ENCODE data around the gene CCNK. TPM values are rescaled to one million over a fixed set of nuclear protein-coding genes. Genes with fewer than 3 reads are reported as not detected.

Gene CCNK
- total RNA-seq, 1 donor: 28.6 TPM

DNA sequence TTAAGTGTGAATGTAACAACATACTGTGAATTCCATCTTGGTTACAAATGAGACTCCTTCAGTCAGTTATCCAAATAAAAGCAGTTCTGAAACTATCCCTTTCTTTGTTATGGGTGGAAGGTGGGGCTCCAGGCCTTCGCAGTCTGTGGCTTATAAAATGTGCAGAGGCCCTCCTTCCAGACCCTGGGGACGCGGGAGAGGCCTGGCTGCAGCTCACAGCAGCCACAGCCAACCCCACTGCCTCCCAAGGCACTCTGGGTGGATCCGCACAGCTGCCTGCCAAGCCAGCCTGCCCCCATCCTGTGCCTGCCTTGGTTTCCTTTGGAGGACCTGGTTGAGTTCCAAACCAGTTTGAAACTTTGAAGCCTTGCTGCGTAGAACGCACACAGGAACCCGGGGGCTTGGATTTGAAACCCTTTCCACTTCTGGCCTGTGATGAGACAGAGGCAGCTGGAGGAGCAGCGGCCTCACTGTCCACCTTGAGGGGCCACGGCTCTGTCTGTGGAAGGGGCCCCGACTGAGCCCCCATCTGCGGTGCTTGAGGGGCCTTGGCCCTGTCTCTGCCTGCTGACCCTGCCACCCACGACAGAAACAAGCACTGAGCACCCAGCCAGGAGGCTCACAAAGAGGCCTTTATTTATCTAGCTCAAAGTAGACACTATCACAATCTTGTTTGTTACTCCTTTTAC is 30.4 kb downstream of the CCNK start:
- peaks cover 48% of the 10 kb centered on the region for H3K36me3 ChIP-seq (ENCODE audit: insufficient read depth, low read length)
- peak overlapping the region; percentile 1 for H3K4me2 ChIP-seq (ENCODE audit: insufficient read depth, low read length)
- DNase-seq (ENCODE audit: insufficient read length, low spot score, missing footprints): peak; percentile 95
- peak overlapping the region; percentile 43 for H3K27ac ChIP-seq (ENCODE audit: low read depth, low read length)
- no peak overlapping the region for H3K4me3 ChIP-seq (ENCODE audit: insufficient read depth, low read length)
- peaks cover 23% of the 10 kb centered on the region for H4K20me1 ChIP-seq (ENCODE audit: insufficient read depth, low read length)
- TF ChIP-seq, protein P1, sequence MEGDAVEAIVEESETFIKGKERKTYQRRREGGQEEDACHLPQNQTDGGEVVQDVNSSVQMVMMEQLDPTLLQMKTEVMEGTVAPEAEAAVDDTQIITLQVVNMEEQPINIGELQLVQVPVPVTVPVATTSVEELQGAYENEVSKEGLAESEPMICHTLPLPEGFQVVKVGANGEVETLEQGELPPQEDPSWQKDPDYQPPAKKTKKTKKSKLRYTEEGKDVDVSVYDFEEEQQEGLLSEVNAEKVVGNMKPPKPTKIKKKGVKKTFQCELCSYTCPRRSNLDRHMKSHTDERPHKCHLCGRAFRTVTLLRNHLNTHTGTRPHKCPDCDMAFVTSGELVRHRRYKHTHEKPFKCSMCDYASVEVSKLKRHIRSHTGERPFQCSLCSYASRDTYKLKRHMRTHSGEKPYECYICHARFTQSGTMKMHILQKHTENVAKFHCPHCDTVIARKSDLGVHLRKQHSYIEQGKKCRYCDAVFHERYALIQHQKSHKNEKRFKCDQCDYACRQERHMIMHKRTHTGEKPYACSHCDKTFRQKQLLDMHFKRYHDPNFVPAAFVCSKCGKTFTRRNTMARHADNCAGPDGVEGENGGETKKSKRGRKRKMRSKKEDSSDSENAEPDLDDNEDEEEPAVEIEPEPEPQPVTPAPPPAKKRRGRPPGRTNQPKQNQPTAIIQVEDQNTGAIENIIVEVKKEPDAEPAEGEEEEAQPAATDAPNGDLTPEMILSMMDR (IDR thresholded peaks at IDR 0.05; ENCODE audit: extremely low read depth, low read depth, low read length): no peak
- H3K9me3 ChIP-seq (ENCODE audit: low read depth, low read length): no peaks in the 10 kb centered on the region
- no peaks in the 10 kb centered on the region for H3K79me2 ChIP-seq (ENCODE audit: insufficient read depth, low read length)
- peaks cover 16% of the 10 kb centered on the region for H3K4me1 ChIP-seq (ENCODE audit: insufficient read depth, low read length)
- H3K27me3 ChIP-seq (ENCODE audit: insufficient read depth, low read length): no peaks in the 10 kb centered on the region
- no peak overlapping the region for H2AFZ ChIP-seq (ENCODE audit: low read length)

DNA sequence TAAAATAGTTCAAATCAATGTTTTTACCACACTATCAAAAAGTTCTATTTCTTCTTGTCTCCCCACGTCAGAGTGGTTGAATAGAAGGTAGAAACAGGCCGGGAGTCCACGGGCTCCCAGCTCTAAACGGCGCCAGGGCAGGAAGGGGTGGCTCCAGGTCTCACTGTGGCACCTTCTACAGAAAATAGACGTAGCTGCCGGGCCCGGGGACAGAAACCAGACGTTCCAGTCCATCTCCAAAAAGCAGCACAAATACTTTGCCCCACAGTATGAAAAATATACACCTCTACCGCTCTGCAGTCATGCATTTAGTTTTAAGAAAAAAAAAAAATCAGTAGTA is 30.9 kb downstream of the CCNK start:
- Histone ChIP-seq H3K9me3 (ENCODE audit: low read depth, low read length) (no peaks in the 10 kb centered on the region), H3K4me2 (ENCODE audit: insufficient read depth, low read length) (no peak overlapping the region), H4K20me1 (ENCODE audit: insufficient read depth, low read length) (peaks cover 26% of the 10 kb centered on the region), H3K4me3 (ENCODE audit: insufficient read depth, low read length) (no peak overlapping the region), H3K36me3 (ENCODE audit: insufficient read depth, low read length) (peaks cover 43% of the 10 kb centered on the region), H3K79me2 (ENCODE audit: insufficient read depth, low read length) (no peaks in the 10 kb centered on the region), H3K4me1 (ENCODE audit: insufficient read depth, low read length) (peaks cover 16% of the 10 kb centered on the region), H2AFZ (ENCODE audit: low read length) (no peak overlapping the region), H3K27ac (ENCODE audit: low read depth, low read length) (peak overlapping the region; percentile 43), H3K27me3 (ENCODE audit: insufficient read depth, low read length) (no peaks in the 10 kb centered on the region)
- DNase-seq (ENCODE audit: insufficient read length, low spot score, missing footprints): peak; percentile 65
- TF ChIP-seq, protein P1 (IDR thresholded peaks at IDR 0.05; ENCODE audit: extremely low read depth, low read depth, low read length): no peak

DNA sequence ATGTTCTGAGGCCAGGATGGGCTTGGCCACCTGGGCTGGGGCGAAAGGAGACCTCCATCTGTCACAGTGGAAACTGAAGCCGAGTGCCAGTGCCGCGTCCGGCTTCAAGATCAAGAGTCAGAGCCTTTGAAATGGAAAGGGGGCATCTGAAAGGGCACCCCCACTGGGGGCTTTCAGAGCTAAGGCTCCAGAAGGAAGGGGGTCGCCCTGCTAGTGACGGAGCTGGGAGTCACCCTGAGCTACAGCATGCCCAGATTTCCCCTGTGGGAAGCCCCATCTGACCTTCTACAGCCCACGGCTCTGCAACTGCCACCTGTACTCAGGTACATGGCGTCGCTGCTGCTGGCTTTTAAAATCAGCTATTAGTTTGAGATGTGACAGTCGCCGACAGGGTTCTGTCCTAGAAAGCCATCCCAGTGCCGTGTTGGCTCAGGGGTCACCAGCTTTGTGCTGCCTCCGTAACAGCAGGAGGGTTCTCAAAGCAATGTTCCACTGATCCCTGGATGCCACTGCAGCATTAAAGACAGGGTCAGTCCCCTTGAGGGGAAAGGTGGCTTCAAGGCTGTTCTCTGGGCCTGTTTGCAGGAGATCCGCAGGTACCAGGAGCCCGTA is 31.5 kb downstream of the CCNK start:
- H2AFZ ChIP-seq (ENCODE audit: low read length): no peak overlapping the region
- H3K4me3 ChIP-seq (ENCODE audit: insufficient read depth, low read length): no peak overlapping the region
- H3K4me1 ChIP-seq (ENCODE audit: insufficient read depth, low read length): peaks cover 16% of the 10 kb centered on the region
- no peaks in the 10 kb centered on the region for H3K27me3 ChIP-seq (ENCODE audit: insufficient read depth, low read length)
- peak; percentile 56 for DNase-seq (ENCODE audit: insufficient read length, low spot score, missing footprints)
- no peak overlapping the region for H3K27ac ChIP-seq (ENCODE audit: low read depth, low read length)
- H3K79me2 ChIP-seq (ENCODE audit: insufficient read depth, low read length): no peaks in the 10 kb centered on the region
- TF ChIP-seq, protein P1 (IDR thresholded peaks at IDR 0.05; ENCODE audit: extremely low read depth, low read depth, low read length): no peak
- no peak overlapping the region for H3K4me2 ChIP-seq (ENCODE audit: insufficient read depth, low read length)
- H4K20me1 ChIP-seq (ENCODE audit: insufficient read depth, low read length): peaks cover 26% of the 10 kb centered on the region
- H3K9me3 ChIP-seq (ENCODE audit: low read depth, low read length): no peaks in the 10 kb centered on the region
- peaks cover 37% of the 10 kb centered on the region for H3K36me3 ChIP-seq (ENCODE audit: insufficient read depth, low read length)

DNA sequence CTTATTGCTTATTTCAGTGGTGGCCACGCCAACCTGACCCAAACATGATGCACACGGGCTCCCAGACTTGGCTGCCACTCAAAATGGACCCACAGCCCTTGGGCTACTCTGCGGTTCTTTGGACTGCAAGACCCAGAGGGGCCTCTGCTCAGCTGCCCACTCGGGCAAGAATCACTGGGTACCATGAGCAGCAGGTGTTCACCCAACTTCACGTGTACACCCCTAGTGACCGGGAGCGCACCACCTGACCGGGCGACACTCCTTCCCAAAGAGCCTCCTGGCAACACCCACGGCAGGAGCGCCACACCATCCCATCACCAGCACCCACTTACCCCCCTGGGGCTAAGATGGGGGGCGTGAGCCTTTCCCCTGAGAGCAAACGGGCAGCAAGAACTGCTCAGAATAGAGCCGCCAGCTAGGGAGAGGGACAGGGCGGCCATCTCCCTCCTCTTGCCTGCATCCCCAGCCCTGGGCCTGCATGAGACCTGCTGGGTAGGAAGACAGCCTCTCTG is 32.0 kb downstream of the CCNK start:
- H3K27ac ChIP-seq (ENCODE audit: low read depth, low read length): no peak overlapping the region

More for the DNA sequence above, 32.0 kb downstream of the CCNK start:
- Histone ChIP-seq H4K20me1 (ENCODE audit: insufficient read depth, low read length) (peaks cover 26% of the 10 kb centered on the region), H3K27me3 (ENCODE audit: insufficient read depth, low read length) (no peaks in the 10 kb centered on the region), H3K9me3 (ENCODE audit: low read depth, low read length) (no peaks in the 10 kb centered on the region), H2AFZ (ENCODE audit: low read length) (no peak overlapping the region), H3K4me1 (ENCODE audit: insufficient read depth, low read length) (peaks cover 16% of the 10 kb centered on the region), H3K4me3 (ENCODE audit: insufficient read depth, low read length) (no peak overlapping the region), H3K79me2 (ENCODE audit: insufficient read depth, low read length) (no peaks in the 10 kb centered on the region), H3K4me2 (ENCODE audit: insufficient read depth, low read length) (no peak overlapping the region), H3K36me3 (ENCODE audit: insufficient read depth, low read length) (peaks cover 31% of the 10 kb centered on the region)
- DNase-seq (ENCODE audit: insufficient read length, low spot score, missing footprints): peak; percentile 43
- TF ChIP-seq, protein P1 (IDR thresholded peaks at IDR 0.05; ENCODE audit: extremely low read depth, low read depth, low read length): no peak

All from osteoblast (primary cell).